SKM-1 treated with dmso at 0.1 percent for 144 hours (cell line): ENCODE measurements around the gene PHF8.

Experiments used
- DNase-seq: peaks from one replicate; lab custom pipeline; 2025; ENCODE audit not compliant: unreplicated experiment; lab: John Stamatoyannopoulos, UW

The PHF8 gene

GRCh38 chrX:54044126-54044876 lies at the start of gene PHF8:
PHF8 (minus strand) TSS chrX:54044473; CDS start chrX:54042728, 1,745 bp downstream.
- peak; percentile 83 for DNase-seq

- no peak for DNase-seq
These were observed 49.3 kb upstream of the PHF8 start for GRCh38 chrX:54093571-54093970.

- no peak for DNase-seq
These were observed 48.9 kb upstream of the PHF8 start for GRCh38 chrX:54093159-54093558.

- DNase-seq = no peak
These were observed 46.6 kb upstream of the PHF8 start for GRCh38 chrX:54090880-54091279.

GRCh38 chrX:54089191-54089590 lies 44.9 kb upstream of the PHF8 start:
- DNase-seq = no peak

GRCh38 chrX:54087661-54088060 lies 43.4 kb upstream of the PHF8 start:
- no peak for DNase-seq

GRCh38 chrX:54085666-54086065 lies 41.4 kb upstream of the PHF8 start:
- DNase-seq = no peak

GRCh38 chrX:54076903-54077302 lies 32.6 kb upstream of the PHF8 start:
- no peak for DNase-seq

GRCh38 chrX:54074826-54075225 lies 30.6 kb upstream of the PHF8 start:
- no peak for DNase-seq

- peak; percentile 54 for DNase-seq
These were observed 23.5 kb upstream of the PHF8 start for GRCh38 chrX:54067766-54068165.

- DNase-seq = no peak
These were observed 22.6 kb upstream of the PHF8 start for GRCh38 chrX:54066841-54067240.

GRCh38 chrX:54064564-54064963 lies 20.3 kb upstream of the PHF8 start:
- no peak for DNase-seq

- DNase-seq = no peak
These were observed 19.1 kb upstream of the PHF8 start for GRCh38 chrX:54063361-54063760.

- no peak for DNase-seq
These were observed 5.5 kb upstream of the PHF8 start for GRCh38 chrX:54049801-54050200.

- no peak for DNase-seq
These were observed 4.1 kb upstream of the PHF8 start for GRCh38 chrX:54048412-54048811.

GRCh38 chrX:54045563-54046228 lies 1.4 kb upstream of the PHF8 start:
- DNase-seq = no peak

- no peak for DNase-seq
These were observed 635 bp upstream of the PHF8 start for GRCh38 chrX:54044877-54045338.

- no peak for DNase-seq
These were observed 640 bp downstream of the PHF8 start for GRCh38 chrX:54043541-54044125.

GRCh38 chrX:54043056-54043455 lies 1.2 kb downstream of the PHF8 start:
- DNase-seq = no peak

- no peak for DNase-seq
These were observed 1.7 kb downstream of the PHF8 start for GRCh38 chrX:54042609-54043021.

GRCh38 chrX:54030329-54030728 lies 13.9 kb downstream of the PHF8 start:
- no peak for DNase-seq

- DNase-seq = no peak
These were observed 14.6 kb downstream of the PHF8 start for GRCh38 chrX:54029529-54030143.
